K562 (cell line): Measurements from ENCODE around the gene LOXHD1. TPM values are rescaled to one million over a fixed set of nuclear protein-coding genes. Genes with fewer than 3 reads are reported as not detected.

ENCODE experiments used
- ATAC-seq: fragments of 200-7000 bp; cut with Tn5 transposase; 3 replicates; pipeline ENCODE4 v1.9.1; 2020; ENCODE audit warnings: moderate library complexity
- BruUV-seq: library from RNA; stranded (reverse); fragments of 400-500 nt; replicated peaks from 2 replicates; lab custom pipeline; 2021; lab: Mats Ljungman, UMichigan
- CTCF ChIA-PET: fragments of 300-600 bp; formaldehyde crosslinking; extraction: SDS; loops from one replicate; lab custom pipeline; 2021; ENCODE audit warnings: low intra/inter-chr PET ratio; lab: Yijun Ruan, JAX
- POLR2A ChIA-PET: fragments of 300-600, 350-650 bp; sonication (Branson Sonifier 250); formaldehyde crosslinking; extraction: SDS; loops from one replicate; lab custom pipeline; 2021; ENCODE audit warnings: antibody characterized with exemption, inconsistent platforms; lab: Yijun Ruan, JAX
- DNase-seq, 4 experiments: peaks; one replicate each; pipeline versions ENCODE4 v3.0.0 to v3.0.0-alpha.2; 2011 to 2018; ENCODE audit warnings: low spot score in 3 of 4, mixed read lengths in 3 of 4; ENCODE audit errors: extremely low read depth in 1 of 4
- FAIRE-seq: peaks from 2 replicates; lab custom pipeline; 2011; peaks lifted over from hg19 to GRCh38; lab: Jason Lieb, UNC
- H2AFZ ChIP-seq: 2 replicates; pipeline ENCODE4 v1.6.0; 2011; ENCODE audit warnings: low read depth, low read length, control low read depth, inconsistent platforms
- H3K27ac ChIP-seq: fragments of 200-600 bp; 3 replicates; pipeline ENCODE4 v1.8.0; 2011; ENCODE audit warnings: low read depth, mild to moderate bottlenecking, control low read depth, inconsistent platforms, low read length, moderate library complexity, mixed read lengths; ENCODE audit errors: extremely low read depth
- H3K27me3 ChIP-seq, 2 experiments: fragments of 300-600 bp in 1 of 2; 2 replicates in 1 of 2; 3 replicates in 1 of 2; pipeline versions ENCODE4 v1.6.0 to v1.8.0; 2011; ENCODE audit warnings: inconsistent platforms in 2 of 2, low read length in 2 of 2, mild to moderate bottlenecking in 1 of 2, mixed read lengths in 1 of 2, moderate library complexity in 1 of 2; ENCODE audit not compliant: control insufficient read depth in 2 of 2, insufficient read depth in 2 of 2
- H3K36me3 ChIP-seq: fragments of 300-600 bp; 3 replicates; pipeline ENCODE4 v1.8.0; 2011; ENCODE audit warnings: mild to moderate bottlenecking, low read length, inconsistent platforms; ENCODE audit not compliant: control insufficient read depth, insufficient read depth
- H3K4me1 ChIP-seq, 2 experiments: fragments of 200-600 bp in 1 of 2; replicated peaks in 1 of 2; 2 replicates in 1 of 2; 3 replicates in 1 of 2; pipeline versions ENCODE4 v1.5.1 to v1.8.0; 2011; ENCODE audit warnings: inconsistent platforms in 2 of 2, low read length in 2 of 2, mild to moderate bottlenecking in 1 of 2, mixed read lengths in 1 of 2, moderate library complexity in 1 of 2; ENCODE audit not compliant: control insufficient read depth in 2 of 2, insufficient read depth in 2 of 2
- H3K4me2 ChIP-seq: 2 replicates; pipeline ENCODE4 v1.6.1; 2011; ENCODE audit warnings: low read length, control low read depth, inconsistent platforms, mixed read lengths; ENCODE audit not compliant: insufficient read depth
- H3K4me3 ChIP-seq: fragments of 200-600 bp; sonication (generic), shearing (Covaris generic); 2 replicates; pipeline ENCODE4 v1.5.1; 2016; ENCODE audit warnings: control low read depth, inconsistent platforms
- H3K79me2 ChIP-seq: fragments of 200-600 bp; 3 replicates; pipeline ENCODE4 v1.8.0; 2011; ENCODE audit warnings: low read length, inconsistent platforms; ENCODE audit not compliant: control insufficient read depth, insufficient read depth
- H3K9ac ChIP-seq, 2 experiments: 2 replicates each; pipeline versions ENCODE4 v1.6.0 to v1.6.1; 2011; ENCODE audit warnings: low read depth in 2 of 2, low read length in 2 of 2, control low read depth in 1 of 2, inconsistent platforms in 1 of 2, mild to moderate bottlenecking in 1 of 2, mixed read lengths in 1 of 2; ENCODE audit not compliant: insufficient read depth in 1 of 2
- H3K9me1 ChIP-seq: one replicate; pipeline ENCODE4 v1.6.0; 2011; ENCODE audit warnings: inconsistent platforms, mild to moderate bottlenecking, low read length, moderate library complexity; ENCODE audit not compliant: control insufficient read depth, insufficient read depth
- H3K9me3 ChIP-seq: replicated peaks from 2 replicates; pipeline ENCODE4 v1.5.1; 2011; ENCODE audit warnings: low read depth, low read length, inconsistent platforms; ENCODE audit not compliant: control insufficient read depth, insufficient read depth
- H4K20me1 ChIP-seq: replicated peaks from 2 replicates; pipeline ENCODE4 v1.6.1; 2011; ENCODE audit warnings: low read length, inconsistent platforms, mixed read lengths; ENCODE audit not compliant: control insufficient read depth, insufficient read depth
- ATF7 ChIP-seq: fragments of 450-650 bp; IDR thresholded peaks from 2 replicates; pipeline ENCODE4 v1.7.1; 2014; ENCODE audit warnings: mild to moderate bottlenecking, moderate library complexity
- CEBPG ChIP-seq, 3 experiments: fragments of 200-800 bp in 1 of 3; sonication (Bioruptor generic) in 1 of 3; sonication (generic) in 1 of 3; formaldehyde crosslinking in 1 of 3; IDR thresholded peaks in 2 of 3; conservative IDR thresholded peaks in 1 of 3; 2 replicates each; pipeline versions ENCODE4 v1.6.1 to v1.8.0; 2016 to 2022; ENCODE audit warnings: missing compliant biosample characterization in 2 of 3, missing genetic modification characterization in 2 of 3, mild to moderate bottlenecking in 1 of 3, missing genetic modification reagents in 1 of 3
- ETV5 ChIP-seq: sonication (generic); formaldehyde crosslinking; IDR thresholded peaks from 2 replicates; pipeline ENCODE4 v1.4.0; 2020; ENCODE audit warnings: low read depth, mild to moderate bottlenecking, missing genetic modification reagents
- HIVEP1 ChIP-seq: fragments of 250-450 bp; sonication (Bioruptor Pico); IDR thresholded peaks from 2 replicates; pipeline ENCODE4 v1.4.0; 2020; ENCODE audit warnings: mild to moderate bottlenecking
- JUN ChIP-seq, 2 experiments: sonication (generic) in 1 of 2; formaldehyde crosslinking in 1 of 2; IDR thresholded peaks; 2 replicates each; pipeline versions ENCODE4 v1.6.1 to v1.8.0; 2012 to 2022; ENCODE audit warnings: borderline replicate concordance in 2 of 2, mild to moderate bottlenecking in 2 of 2, improper control_type of control experiment in 1 of 2, low read depth in 1 of 2, low read length in 1 of 2, missing genetic modification reagents in 1 of 2
- MCM5 ChIP-seq: fragments of 450-650 bp; IDR thresholded peaks from 2 replicates; pipeline ENCODE4 v1.6.1; 2016; ENCODE audit warnings: low read depth
- MCM7 ChIP-seq, 2 experiments: fragments of 450-650 bp; IDR thresholded peaks; 2 replicates each; pipeline ENCODE4 v1.6.1; 2016 to 2018
- MITF ChIP-seq: IDR thresholded peaks from 2 replicates; pipeline ENCODE4 v1.6.1; 2014; ENCODE audit warnings: antibody characterized with exemption
- NFATC3 ChIP-seq: fragments of 450-650 bp; IDR thresholded peaks from 2 replicates; pipeline ENCODE4 v1.6.1; 2017; ENCODE audit warnings: mild to moderate bottlenecking
- PBX2 ChIP-seq, 2 experiments: IDR thresholded peaks in 1 of 2; conservative IDR thresholded peaks in 1 of 2; 2 replicates each; pipeline ENCODE4 v1.6.1; 2016; ENCODE audit warnings: low read depth in 2 of 2, mild to moderate bottlenecking in 1 of 2, missing compliant biosample characterization in 1 of 2, missing genetic modification characterization in 1 of 2, moderate library complexity in 1 of 2
- RFX7 ChIP-seq: fragments of 250-450 bp; sonication (Bioruptor Pico); IDR thresholded peaks from 2 replicates; pipeline ENCODE4 v1.5.1; 2021; ENCODE audit warnings: mild to moderate bottlenecking
- SP1 ChIP-seq: sonication (generic); formaldehyde crosslinking; IDR thresholded peaks from 2 replicates; pipeline ENCODE4 v1.8.1; 2022; ENCODE audit warnings: mild to moderate bottlenecking, missing genetic modification reagents
- TSC22D4 ChIP-seq: fragments of 450-650 bp; IDR thresholded peaks from 2 replicates; pipeline ENCODE4 v1.6.1; 2016; ENCODE audit warnings: missing genetic modification characterization, missing biosample characterization, control low read depth
- ZNF449 ChIP-seq: fragments of 250-450 bp; sonication (Bioruptor Pico); IDR thresholded peaks from 2 replicates; pipeline ENCODE4 v1.8.0; 2022; ENCODE audit warnings: moderate library complexity, mild to moderate bottlenecking, inconsistent platforms
- ZNF507 ChIP-seq: conservative IDR thresholded peaks from 2 replicates; pipeline ENCODE4 v1.6.1; 2017; ENCODE audit warnings: missing genetic modification characterization, missing compliant biosample characterization
- ZNF512 ChIP-seq: IDR thresholded peaks from 2 replicates; pipeline ENCODE4 v1.6.1; 2016; ENCODE audit warnings: missing genetic modification characterization, missing compliant biosample characterization
- WGBS: fragments of 100-300 bp; shearing (Covaris generic); methylation state at CpG from one replicate; pipeline ENCODE4 v1.1.6; 2016; ENCODE audit warnings: low coverage, mixed read lengths; ENCODE audit not compliant: insufficient coverage; ENCODE audit errors: missing lambda C conversion rate; 5-methylcytosine and 5-hydroxymethylcytosine counted together
- in situ Hi-C: fragments of 300-500 bp; cut with MboI; formaldehyde crosslinking; loops from 4 replicates; pipeline ENCODE4 v1.15.0; 2018; ENCODE audit warnings: inconsistent platforms, mixed read lengths
- intact Hi-C: fragments of 100-400 bp; cut with micrococcal nuclease; formaldehyde crosslinking; loops from 2 replicates; pipeline ENCODE4 v1.14.2; 2022
- polyA plus RNA-seq, 8 experiments: library from polyadenylated mRNA; depleted of rRNA in 4 of 8; stranded (reverse) in 5 of 8; unstranded in 3 of 8; fragments of >200 nt; fragmentation: Nextera tagmentation in 2 of 8; fragmentation: Illumina TruSeq in 1 of 8; extraction: Ambion mirVana in 2 of 8; extraction: Trizol in 1 of 8; gene quantifications; 2 replicates each; pipeline versions ENCODE4 v1.2.1 to v1.2.3, GENCODE V29; 2011 to 2014; ENCODE audit warnings: inconsistent platforms in 1 of 8, missing spikeins in 1 of 8
- total RNA-seq, 7 experiments: library from RNA; depleted of rRNA in 6 of 7; stranded (reverse); fragments of >200 nt in 6 of 7; fragmentation: Illumina TruSeq in 2 of 7; extraction: Trizol in 2 of 7; gene quantifications; 2 replicates each; pipeline versions ENCODE4 v1.2.1 to v1.2.3, GENCODE V29; 2011 to 2021; ENCODE audit warnings: low replicate concordance in 1 of 7

Gene LOXHD1
- total and polyA plus RNA-seq, 9 of the 15 experiments (the other 6 are each of a cell fraction or from before 2014, with no cell fraction given), result not detected

- Histone ChIP-seq H3K9me3 (no peaks in the 10 kb centered on the region), H3K79me2 (no peaks in the 10 kb centered on the region), H4K20me1 (no peaks in the 10 kb centered on the region), H3K36me3 (no peaks in the 10 kb centered on the region), H2AFZ (no peak overlapping the region), H3K27me3 (peaks cover 8 to 24% of the 10 kb centered on the region in 2 experiments; a peak in 3 of 5 replicates), H3K27ac (no peak overlapping the region), H3K4me2 (no peak overlapping the region), H3K4me3 (no peak overlapping the region), H3K9ac (no peak overlapping the region), H3K4me1 (no peaks in the 10 kb centered on the region), H3K9me1 (no peaks in the 10 kb centered on the region)
- in situ Hi-C loops, result no loop called here
- no peak for ATAC-seq
- no peak for DNase-seq
- BruUV-seq, result no TSS peak
- WGBS, result 0% methylated on average over 3 of the region's 6 CpGs
- ChIA-PET POLR2A (interaction anchor here (0.6 kb wide), 1 partner anchor 106 kb away, joined by 3 read pairs; no protein-coding TSS in a partner anchor), CTCF (no interaction called here)
- intact Hi-C loops, result no loop called here
- no peak for FAIRE-seq
- TF ChIP-seq MITF (no peak), ETV5 (CRISPR knock-in tag) (no peak), MCM7 (IDR thresholded peaks at IDR 0.05) (no peak), CEBPG (CRISPR knock-in tag; IDR thresholded peaks at IDR 0.05) (no peak), CEBPG (tag; conservative IDR thresholded peaks at IDR 0.05 in 1 of 2, IDR thresholded peaks at IDR 0.05 in 1 of 2) (no peak), ATF7 (no peak), ZNF449 (CRISPR knock-in tag) (no peak), JUN (IDR thresholded peaks at IDR 0.05; ENCODE audit: borderline replicate concordance, low read depth, low read length) (no peak), JUN (CRISPR knock-in tag; IDR thresholded peaks at IDR 0.05; ENCODE audit: borderline replicate concordance) (no peak), TSC22D4 (no peak), ZNF507 (no peak), NFATC3 (no peak), SP1 (no peak), ZNF512 (tag) (no peak), RFX7 (no peak), MCM5 (no peak), PBX2 (CRISPR knock-in tag; IDR thresholded peaks at IDR 0.05; ENCODE audit: low read depth) (no peak), PBX2 (tag; conservative IDR thresholded peaks at IDR 0.05; ENCODE audit: low read depth) (no peak), HIVEP1 (CRISPR knock-in tag) (no peak)
Observed at GRCh38 chr18:46461993-46462392, 195.0 kb downstream of the LOXHD1 start.
